ENCODE measurements around the gene OTOF.

Gene OTOF

DNA sequence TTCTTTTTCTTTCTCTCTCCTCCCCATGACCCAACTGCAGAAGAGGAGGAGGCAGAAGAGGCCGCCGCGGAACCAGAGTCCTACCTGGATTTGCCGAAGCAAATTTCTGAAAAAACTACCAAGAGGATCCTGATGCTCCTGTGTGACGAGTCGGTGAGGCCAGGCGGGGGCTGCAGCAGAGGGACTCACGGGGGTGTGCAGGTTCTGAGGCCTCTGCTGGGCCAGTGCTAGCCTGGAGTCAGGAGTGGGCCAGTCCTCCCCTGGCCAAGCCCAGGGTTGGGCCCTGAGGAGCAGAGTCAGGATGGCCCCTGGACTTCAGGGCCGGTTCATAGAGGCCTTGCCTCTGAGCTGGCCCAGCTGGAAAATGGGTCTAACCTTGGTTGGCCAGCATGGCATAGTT lies 29.3 kb downstream of the OTOF start:
- Mint-ChIP-seq H3K9me3 (no peaks in the 10 kb centered on the region), H3K4me3 (no peak overlapping the region), H3K27me3 (no peaks in the 10 kb centered on the region), H3K36me3 (ENCODE audit: low read depth) (no peaks in the 10 kb centered on the region), H3K27ac (no peak overlapping the region), H3K4me1 (no peaks in the 10 kb centered on the region)
- no peak for ATAC-seq
- DNase-seq: no peak

DNA sequence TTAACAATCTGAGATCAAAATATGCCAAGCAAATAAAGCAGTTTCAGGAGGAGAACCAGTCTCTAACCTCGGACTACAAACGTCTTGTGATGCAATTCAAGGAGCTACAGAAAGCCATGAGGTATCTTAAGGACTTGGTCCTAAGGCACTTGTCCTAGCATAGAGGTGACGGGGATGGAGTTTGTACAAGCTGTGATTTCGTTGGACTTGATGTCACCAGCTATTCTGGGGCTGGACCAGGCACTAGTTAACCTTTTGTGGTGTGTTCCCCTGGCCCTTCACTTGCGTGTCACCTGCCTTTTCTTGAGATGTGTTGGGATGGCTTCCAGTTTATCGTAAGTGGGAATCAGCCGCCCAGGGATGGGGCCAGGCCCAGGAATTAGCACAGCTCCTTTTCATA lies 33.7 kb downstream of the OTOF start:
- Mint-ChIP-seq H3K9me3 (no peaks in the 10 kb centered on the region), H3K4me1 (no peaks in the 10 kb centered on the region), H3K4me3 (no peak overlapping the region), H3K36me3 (ENCODE audit: low read depth) (no peaks in the 10 kb centered on the region), H3K27ac (no peak overlapping the region), H3K27me3 (no peaks in the 10 kb centered on the region)
- ATAC-seq (no peak), DNase-seq (no peak)

DNA sequence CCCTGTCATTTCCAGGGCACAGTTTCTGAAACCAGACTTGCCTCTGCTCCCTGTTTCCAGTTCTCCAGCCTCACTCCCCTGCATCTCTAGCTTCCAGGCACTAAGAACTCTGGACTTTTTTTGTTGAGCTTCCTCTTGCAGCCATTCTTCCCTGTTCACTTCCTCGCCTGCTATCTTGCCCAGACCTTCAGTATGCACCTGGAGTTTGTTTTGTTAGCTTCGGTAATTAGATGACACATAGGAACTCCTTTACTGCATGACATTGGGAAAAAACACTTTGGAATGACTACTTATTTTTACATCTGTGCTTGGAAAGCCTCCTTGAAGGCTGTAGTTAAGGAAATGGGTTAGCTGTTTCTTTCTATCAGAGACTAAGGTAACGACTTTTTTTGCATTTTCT lies 35.2 kb downstream of the OTOF start:
- Mint-ChIP-seq H3K4me1 (no peaks in the 10 kb centered on the region), H3K27me3 (peaks cover 5% of the 10 kb centered on the region), H3K36me3 (ENCODE audit: low read depth) (no peaks in the 10 kb centered on the region), H3K9me3 (no peaks in the 10 kb centered on the region), H3K4me3 (no peak overlapping the region), H3K27ac (no peak overlapping the region)
- ATAC-seq: no peak
- DNase-seq: no peak

DNA sequence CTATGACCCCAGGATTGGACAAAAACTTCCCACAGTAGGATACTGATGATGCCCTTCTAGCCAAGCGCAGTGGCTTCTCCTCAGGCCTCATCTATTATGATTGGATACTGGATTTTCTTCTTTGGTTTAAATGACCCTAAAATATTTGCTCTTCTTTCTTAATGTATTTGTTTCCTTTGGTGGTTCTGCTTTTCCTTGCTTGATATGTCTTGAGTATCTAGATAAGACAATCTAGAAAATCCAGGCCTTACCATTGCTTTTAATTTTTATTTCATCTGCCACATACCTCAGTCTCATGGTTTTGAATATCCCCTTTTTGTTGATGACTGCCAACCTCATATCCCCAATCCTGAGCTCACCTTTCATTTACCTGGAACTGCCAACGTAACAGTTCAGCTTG lies 35.6 kb downstream of the OTOF start:
- no peak for ATAC-seq
- Mint-ChIP-seq H3K4me3 (no peak overlapping the region), H3K27me3 (peaks cover 5% of the 10 kb centered on the region), H3K9me3 (no peaks in the 10 kb centered on the region), H3K36me3 (ENCODE audit: low read depth) (no peaks in the 10 kb centered on the region), H3K27ac (no peak overlapping the region), H3K4me1 (no peaks in the 10 kb centered on the region)
- no peak for DNase-seq

DNA sequence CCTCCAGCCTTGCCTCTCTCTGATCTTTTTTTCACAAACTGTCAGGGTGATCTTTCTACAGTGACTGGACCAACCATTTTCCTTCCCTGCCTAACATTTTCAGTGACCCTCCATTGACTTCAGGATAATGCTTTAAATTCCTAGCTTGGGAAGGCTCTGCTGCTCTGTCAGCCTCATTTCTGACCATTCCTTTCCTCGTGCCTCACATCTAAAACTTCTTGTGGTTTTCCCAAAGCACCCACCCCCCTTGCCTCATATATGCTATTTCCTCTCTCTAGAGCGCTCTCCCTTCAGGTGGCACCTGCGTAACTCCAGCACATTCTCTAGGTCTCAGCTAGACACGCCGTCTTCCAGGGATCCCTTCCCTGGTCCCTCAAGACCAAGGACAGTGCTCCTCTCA lies 39.0 kb downstream of the OTOF start:
- Mint-ChIP-seq H3K9me3 (no peaks in the 10 kb centered on the region), H3K4me1 (no peaks in the 10 kb centered on the region), H3K27ac (no peak overlapping the region), H3K4me3 (no peak overlapping the region), H3K27me3 (peaks cover 5% of the 10 kb centered on the region), H3K36me3 (ENCODE audit: low read depth) (no peaks in the 10 kb centered on the region)
- no peak for ATAC-seq
- DNase-seq: no peak

DNA sequence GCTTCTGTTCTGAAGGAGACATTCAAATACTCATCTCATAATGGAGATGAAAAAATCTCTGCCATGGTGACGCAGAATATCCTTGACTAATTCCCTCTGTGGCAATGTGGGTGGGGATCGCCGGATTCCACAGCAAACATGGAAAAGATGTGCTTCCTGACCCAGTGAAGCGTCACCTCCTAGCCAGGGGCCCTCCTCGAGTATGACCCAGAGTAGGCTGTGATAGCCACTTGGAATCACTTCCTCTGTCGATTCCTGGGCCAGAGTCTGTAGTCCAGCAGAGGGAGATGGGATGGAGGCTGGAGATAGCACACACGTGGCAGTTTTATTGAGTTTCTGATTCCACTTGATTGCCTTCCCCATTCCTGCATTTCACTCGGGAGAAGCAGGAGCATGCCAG lies 39.4 kb downstream of the OTOF start:
- Mint-ChIP-seq H3K27me3 (peaks cover 5% of the 10 kb centered on the region), H3K36me3 (ENCODE audit: low read depth) (no peaks in the 10 kb centered on the region), H3K27ac (no peak overlapping the region), H3K4me3 (no peak overlapping the region), H3K4me1 (no peaks in the 10 kb centered on the region), H3K9me3 (no peaks in the 10 kb centered on the region)
- DNase-seq (no peak), ATAC-seq (no peak)

DNA sequence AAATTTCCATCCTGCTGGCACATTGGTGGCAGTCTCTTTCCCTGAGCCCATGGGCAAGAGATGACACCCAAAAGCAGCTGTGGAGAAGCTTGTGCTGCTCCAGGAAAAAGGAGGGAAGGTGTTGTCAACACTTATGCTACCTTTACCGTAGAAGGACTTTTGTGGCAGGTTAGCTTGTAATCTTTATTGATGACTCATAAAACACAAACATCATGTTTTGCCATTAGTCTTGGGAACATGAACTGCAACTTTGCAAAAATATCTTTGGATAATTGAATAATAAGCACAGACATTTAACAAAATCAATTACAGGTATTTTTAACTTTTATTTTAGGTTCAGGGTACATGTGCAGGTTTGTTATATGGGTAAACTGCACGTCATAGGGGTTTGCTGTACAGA lies 42.8 kb downstream of the OTOF start:
- no peaks in the 10 kb centered on the region for H3K9me3 Mint-ChIP-seq
- H3K27ac Mint-ChIP-seq: no peak overlapping the region
- no peaks in the 10 kb centered on the region for H3K4me1 Mint-ChIP-seq
- H3K4me3 Mint-ChIP-seq: no peak overlapping the region
- ATAC-seq (no peak), DNase-seq (no peak)
- H3K27me3 Mint-ChIP-seq: peaks cover 12% of the 10 kb centered on the region
- no peaks in the 10 kb centered on the region for H3K36me3 Mint-ChIP-seq (ENCODE audit: low read depth)

DNA sequence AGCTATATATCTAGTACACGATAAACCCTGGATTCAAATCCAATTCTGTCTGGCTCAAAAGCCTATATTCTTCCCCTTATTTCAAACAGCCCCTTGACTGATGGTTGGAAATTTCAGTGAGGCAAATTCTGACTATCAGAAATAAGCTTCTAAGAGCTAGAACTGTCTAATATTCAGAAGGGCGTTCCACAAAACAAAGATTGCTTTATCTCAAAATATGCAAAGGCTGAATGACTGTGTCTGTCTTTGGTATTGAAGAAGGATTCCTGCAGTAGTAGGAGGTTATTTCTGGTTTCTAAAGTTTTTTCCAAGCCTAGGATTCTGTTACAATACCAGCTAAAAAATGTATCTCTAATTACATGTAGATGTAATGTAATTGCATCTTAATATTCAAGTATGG lies 45.1 kb downstream of the OTOF start:
- H3K27me3 Mint-ChIP-seq: peaks cover 7% of the 10 kb centered on the region
- H3K9me3 Mint-ChIP-seq: no peaks in the 10 kb centered on the region
- DNase-seq (no peak), ATAC-seq (no peak)
- no peak overlapping the region for H3K4me3 Mint-ChIP-seq
- no peak overlapping the region for H3K27ac Mint-ChIP-seq
- no peaks in the 10 kb centered on the region for H3K4me1 Mint-ChIP-seq
- H3K36me3 Mint-ChIP-seq (ENCODE audit: low read depth): no peaks in the 10 kb centered on the region

DNA sequence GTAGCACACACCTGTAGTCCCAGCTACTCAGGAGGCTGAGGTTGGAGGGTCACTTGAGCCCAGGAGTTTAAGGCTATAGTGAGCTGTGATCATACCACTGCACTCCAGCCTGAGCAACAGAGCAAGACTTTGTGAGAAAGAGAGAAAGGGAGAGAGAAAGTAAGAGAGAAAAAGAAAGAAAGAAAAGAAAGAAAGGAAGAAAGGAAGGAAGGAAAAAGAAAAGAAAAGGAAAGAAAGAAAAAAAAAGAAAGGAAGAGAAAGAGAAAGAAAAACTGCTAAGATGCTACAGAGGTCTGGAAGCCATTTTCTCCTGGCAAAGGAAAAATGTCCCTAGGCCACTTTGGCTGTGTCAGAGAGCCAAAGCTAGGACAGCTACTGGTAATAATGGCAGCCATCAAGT lies 45.6 kb downstream of the OTOF start:
- Mint-ChIP-seq H3K36me3 (ENCODE audit: low read depth) (no peaks in the 10 kb centered on the region), H3K27me3 (peaks cover 7% of the 10 kb centered on the region), H3K4me1 (no peaks in the 10 kb centered on the region), H3K9me3 (no peaks in the 10 kb centered on the region), H3K27ac (no peak overlapping the region), H3K4me3 (no peak overlapping the region)
- ATAC-seq (no peak), DNase-seq (no peak)

DNA sequence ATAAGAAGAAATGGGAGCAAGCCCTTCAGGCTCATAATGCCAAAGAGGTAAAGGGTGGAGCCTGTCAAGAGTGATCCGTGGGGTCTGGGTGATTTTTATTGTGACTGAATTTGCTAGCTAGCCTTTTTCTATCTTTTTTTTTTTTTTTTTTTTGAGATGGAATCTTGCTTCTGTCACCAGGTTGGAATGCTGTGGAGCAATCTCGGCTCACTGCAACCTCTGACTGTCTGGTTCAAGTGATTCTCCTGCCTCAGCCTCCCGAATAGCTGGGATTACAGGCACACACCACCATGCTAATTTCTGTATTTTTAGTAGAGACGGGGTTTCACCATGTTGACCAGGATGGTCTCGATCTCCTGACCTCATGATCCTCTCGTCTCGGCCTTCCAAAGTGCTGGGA lies 47.1 kb downstream of the OTOF start:
- Mint-ChIP-seq H3K27me3 (peaks cover 7% of the 10 kb centered on the region), H3K36me3 (ENCODE audit: low read depth) (no peaks in the 10 kb centered on the region), H3K27ac (no peak overlapping the region), H3K4me3 (no peak overlapping the region), H3K4me1 (no peaks in the 10 kb centered on the region), H3K9me3 (no peaks in the 10 kb centered on the region)
- ATAC-seq: no peak
- no peak for DNase-seq

DNA sequence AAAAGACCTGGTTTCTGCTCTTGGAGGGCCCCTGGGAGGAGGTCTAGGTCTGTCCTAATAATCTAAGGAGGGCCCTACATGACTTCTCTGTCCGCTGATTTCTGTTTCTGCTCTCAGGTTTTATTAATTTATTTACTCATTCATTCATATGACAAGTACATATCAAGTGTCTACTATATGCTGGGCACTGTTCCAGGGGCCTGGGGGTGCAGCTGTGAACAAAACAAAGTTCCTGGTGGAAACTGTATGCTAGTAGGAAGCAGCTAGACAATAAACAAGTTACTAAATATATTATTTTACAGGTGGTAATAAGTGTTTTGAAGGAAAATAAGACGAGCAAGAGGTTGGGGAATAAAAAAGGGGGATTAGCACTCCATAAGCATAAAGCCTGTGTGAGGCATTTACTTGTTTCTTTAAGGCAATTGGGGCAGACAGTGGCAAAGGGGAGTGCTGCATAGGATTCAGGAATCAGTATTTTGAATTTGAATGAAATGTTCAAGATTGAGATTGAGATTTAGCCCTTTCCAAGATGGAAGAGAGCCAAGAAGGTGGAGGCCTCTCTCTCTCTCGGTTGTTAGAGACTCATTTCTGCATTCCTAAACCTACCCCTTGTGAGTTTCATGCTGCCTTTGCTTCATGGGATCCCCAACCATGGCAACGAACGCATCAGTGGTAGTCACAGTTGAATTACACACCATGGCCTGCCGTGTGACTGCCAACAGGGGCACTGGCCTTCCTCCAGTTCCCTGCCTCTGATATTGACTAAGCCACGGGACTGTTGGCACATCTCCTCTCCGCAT lies 47.9 kb downstream of the OTOF start:
- Mint-ChIP-seq H3K27ac (no peak overlapping the region), H3K27me3 (peaks cover 7% of the 10 kb centered on the region), H3K4me3 (no peak overlapping the region), H3K4me1 (no peaks in the 10 kb centered on the region), H3K9me3 (no peaks in the 10 kb centered on the region), H3K36me3 (ENCODE audit: low read depth) (no peaks in the 10 kb centered on the region)
- DNase-seq (no peak), ATAC-seq (no peak)

DNA sequence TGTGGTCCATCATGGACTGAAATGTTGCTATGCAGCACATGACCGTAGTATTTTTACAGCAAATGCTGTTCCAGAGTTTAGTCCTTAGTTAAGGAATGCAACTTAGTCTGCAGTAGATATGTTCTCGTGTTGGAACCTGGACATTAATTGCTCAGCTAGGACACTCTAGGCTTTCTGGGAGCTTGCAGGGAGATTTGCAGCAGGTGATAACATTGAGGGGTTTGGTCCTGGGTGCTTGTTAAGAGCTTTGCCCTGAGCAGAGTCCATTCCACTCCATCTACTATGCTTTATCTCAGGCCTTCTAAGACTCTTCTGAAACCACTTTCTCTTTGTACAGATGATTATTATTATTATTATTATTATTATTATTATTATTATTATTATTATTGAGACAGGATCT lies 49.1 kb downstream of the OTOF start:
- Mint-ChIP-seq H3K9me3 (no peaks in the 10 kb centered on the region), H3K27me3 (peaks cover 7% of the 10 kb centered on the region), H3K4me1 (no peaks in the 10 kb centered on the region), H3K36me3 (ENCODE audit: low read depth) (no peaks in the 10 kb centered on the region), H3K4me3 (no peak overlapping the region), H3K27ac (no peak overlapping the region)
- ATAC-seq (no peak), DNase-seq (no peak)

DNA sequence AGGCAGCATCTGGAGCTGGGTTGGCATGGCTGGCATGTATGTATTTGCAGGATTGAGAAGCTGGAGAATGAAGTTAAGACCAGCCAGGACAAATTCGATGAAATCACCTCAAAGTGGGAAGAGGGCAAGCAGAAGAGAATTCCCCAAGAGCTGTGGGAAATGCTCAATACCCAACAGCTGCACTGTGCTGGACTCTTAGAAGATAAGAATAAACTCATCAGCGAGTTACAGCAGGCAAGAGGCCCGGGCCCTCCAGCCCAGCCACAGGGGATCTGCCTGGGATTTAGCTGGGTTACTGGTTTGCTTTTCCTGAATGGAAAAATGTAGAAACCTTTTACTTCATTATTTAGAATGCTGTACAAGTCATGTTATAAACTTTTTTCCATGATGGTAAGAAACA lies 53.7 kb downstream of the OTOF start:
- ATAC-seq: no peak
- DNase-seq: no peak

DNA sequence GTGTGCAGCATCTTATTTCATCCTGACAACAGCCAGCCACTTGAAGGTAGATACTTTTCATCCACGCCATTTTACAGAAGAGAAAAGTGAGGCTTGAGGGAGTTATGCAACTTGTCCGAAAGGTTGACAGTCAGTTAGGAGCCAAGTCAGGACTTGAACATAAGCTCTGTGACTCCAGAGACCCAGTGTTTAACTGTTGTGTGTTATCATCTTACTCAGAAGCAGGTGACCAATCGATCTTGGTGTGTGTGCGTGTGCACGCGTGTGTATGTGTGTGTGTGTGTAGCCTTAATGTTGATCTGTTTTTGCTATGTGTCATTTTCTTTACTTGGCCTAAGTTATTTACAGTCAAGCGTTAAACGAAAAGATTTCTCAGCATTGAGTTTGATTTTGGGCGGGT lies 54.2 kb downstream of the OTOF start:
- no peaks in the 10 kb centered on the region for H3K36me3 Mint-ChIP-seq (ENCODE audit: low read depth)
- ATAC-seq (no peak), DNase-seq (no peak)
- H3K27me3 Mint-ChIP-seq: peaks cover 2% of the 10 kb centered on the region
- H3K9me3 Mint-ChIP-seq: no peaks in the 10 kb centered on the region
- H3K4me1 Mint-ChIP-seq: no peaks in the 10 kb centered on the region
- H3K27ac Mint-ChIP-seq: no peak overlapping the region
- H3K4me3 Mint-ChIP-seq: no peak overlapping the region

More for the DNA sequence above, 53.7 kb downstream of the OTOF start:
- H3K27me3 Mint-ChIP-seq: peaks cover 2% of the 10 kb centered on the region
- no peaks in the 10 kb centered on the region for H3K36me3 Mint-ChIP-seq (ENCODE audit: low read depth)
- no peak overlapping the region for H3K4me3 Mint-ChIP-seq
- H3K9me3 Mint-ChIP-seq: no peaks in the 10 kb centered on the region
- H3K4me1 Mint-ChIP-seq: no peaks in the 10 kb centered on the region
- H3K27ac Mint-ChIP-seq: no peak overlapping the region

DNA sequence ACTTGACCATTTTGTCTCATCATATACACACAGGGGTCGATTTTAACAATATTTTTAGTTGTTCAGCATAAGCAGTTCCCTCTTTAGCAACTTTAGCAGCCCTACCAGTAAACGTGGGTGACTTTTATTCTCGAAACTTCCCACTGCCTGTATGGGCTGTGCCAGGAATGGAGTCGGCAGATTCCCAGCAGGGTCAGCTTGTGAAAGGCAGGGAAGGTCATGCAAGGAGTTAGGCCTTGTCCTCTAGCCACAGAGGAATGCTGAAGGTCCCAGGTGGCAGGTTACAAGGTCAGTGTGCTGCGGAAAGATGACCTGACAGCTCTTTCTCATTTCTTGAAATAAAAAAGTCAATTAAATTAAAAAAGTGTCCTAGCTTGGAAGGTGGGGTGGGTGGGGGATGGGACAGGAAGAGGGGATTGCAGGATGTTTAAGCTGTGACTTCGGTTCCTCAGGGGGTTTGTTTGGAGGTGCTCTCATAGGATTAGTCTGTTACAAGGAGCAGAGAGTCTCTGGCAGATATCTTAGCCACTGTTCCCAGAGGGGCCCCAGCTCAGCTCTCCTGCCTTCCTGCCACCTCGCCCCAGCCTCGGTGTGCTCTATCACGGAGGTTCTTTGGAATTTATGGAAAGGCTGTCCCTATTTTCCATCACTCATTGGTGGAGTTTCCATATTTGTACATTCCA lies 54.8 kb downstream of the OTOF start:
- no peak overlapping the region for H3K4me3 Mint-ChIP-seq
- peaks cover 2% of the 10 kb centered on the region for H3K27me3 Mint-ChIP-seq
- no peak for DNase-seq
- no peaks in the 10 kb centered on the region for H3K36me3 Mint-ChIP-seq (ENCODE audit: low read depth)
- no peaks in the 10 kb centered on the region for H3K9me3 Mint-ChIP-seq
- no peak for ATAC-seq
- no peaks in the 10 kb centered on the region for H3K4me1 Mint-ChIP-seq
- H3K27ac Mint-ChIP-seq: no peak overlapping the region
